IMR-90 (cell line): ENCODE measurements around the gene NOS3. TPM values are rescaled to one million over a fixed set of nuclear protein-coding genes. Genes with fewer than 3 reads are reported as not detected.
A peak's percentile ranks its signal among the peaks of the same experiment; 100 is the strongest.

ENCODE experiments used
- ATAC-seq: fragments of 200-7000 bp; cut with Tn5 transposase; 2 replicates; pipeline ENCODE4 v1.9.1; 2020; ENCODE audit warnings: low read depth, mild to moderate bottlenecking, moderate library complexity
- BruUV-seq: library from RNA; stranded (reverse); fragments of 400-500 nt; replicated peaks from 2 replicates; lab custom pipeline; 2021; lab: Mats Ljungman, UMichigan
- CTCF ChIA-PET: fragments of 300-600 bp; formaldehyde crosslinking; extraction: SDS; loops from one replicate; lab custom pipeline; 2021; ENCODE audit warnings: antibody characterized with exemption; lab: Yijun Ruan, JAX
- POLR2A ChIA-PET: fragments of 300-600 bp; sonication (Branson Sonifier 250); formaldehyde crosslinking; loops from one replicate; lab custom pipeline; 2022; ENCODE audit warnings: antibody characterized with exemption; ENCODE audit not compliant: unreplicated experiment; lab: Charles Lee
- DNase-seq: peaks from one replicate; pipeline ENCODE4 v3.0.0; 2013
- H2AFZ ChIP-seq: replicated peaks from 2 replicates; pipeline ENCODE3; 2013; ENCODE audit warnings: low read length, mild to moderate bottlenecking; ENCODE audit not compliant: poor library complexity
- H2AK5ac ChIP-seq: 2 replicates; pipeline ENCODE4 v1.6.1; 2013; ENCODE audit warnings: low read depth, low read length, inconsistent platforms
- H2AK9ac ChIP-seq: replicated peaks from 2 replicates; pipeline ENCODE3; 2013; ENCODE audit warnings: mild to moderate bottlenecking, low read depth, low read length, moderate library complexity; ENCODE audit not compliant: poor library complexity
- H2BK120ac ChIP-seq: 2 replicates; pipeline ENCODE4 v1.6.1; 2013; ENCODE audit warnings: low read depth, low read length, inconsistent platforms
- H2BK15ac ChIP-seq: 3 replicates; pipeline ENCODE4 v1.6.1; 2013; ENCODE audit warnings: low read depth, low read length, inconsistent platforms
- H2BK20ac ChIP-seq: 2 replicates; pipeline ENCODE4 v1.6.1; 2013; ENCODE audit warnings: low read depth, mild to moderate bottlenecking, inconsistent platforms, low read length, moderate library complexity
- H2BK5ac ChIP-seq: 2 replicates; pipeline ENCODE4 v1.6.1; 2013; ENCODE audit warnings: mild to moderate bottlenecking, low read depth, low read length, inconsistent platforms; ENCODE audit not compliant: poor library complexity, severe bottlenecking
- H3K14ac ChIP-seq: replicated peaks from 2 replicates; pipeline ENCODE4 v1.6.1; 2013; ENCODE audit warnings: low read depth, low read length, inconsistent platforms
- H3K18ac ChIP-seq: 2 replicates; pipeline ENCODE4 v1.6.1; 2013; ENCODE audit warnings: low read depth, low read length, control low read depth
- H3K23ac ChIP-seq: 2 replicates; pipeline ENCODE4 v1.6.1; 2013; ENCODE audit warnings: low read depth, low read length, inconsistent platforms
- H3K27ac ChIP-seq: 2 replicates; pipeline ENCODE4 v1.5.1; 2013; ENCODE audit warnings: mild to moderate bottlenecking, control low read depth, low read length; ENCODE audit not compliant: insufficient read depth
- H3K27me3 ChIP-seq: 2 replicates; pipeline ENCODE4 v1.6.1; 2013; ENCODE audit warnings: low read length; ENCODE audit not compliant: control insufficient read depth, insufficient read depth
- H3K36me3 ChIP-seq: 2 replicates; pipeline ENCODE4 v1.6.1; 2013; ENCODE audit warnings: low read length, mixed read lengths; ENCODE audit not compliant: control insufficient read depth, insufficient read depth
- H3K4ac ChIP-seq: 2 replicates; pipeline ENCODE4 v1.6.1; 2013; ENCODE audit warnings: low read depth, low read length, inconsistent platforms
- H3K4me1 ChIP-seq: 2 replicates; pipeline ENCODE4 v1.6.1; 2013; ENCODE audit warnings: low read length, mixed read lengths; ENCODE audit not compliant: control insufficient read depth, insufficient read depth
- H3K4me2 ChIP-seq: 2 replicates; pipeline ENCODE4 v1.6.1; 2013; ENCODE audit warnings: low read depth, mild to moderate bottlenecking, control low read depth, low read length, moderate library complexity
- H3K4me3 ChIP-seq: 2 replicates; pipeline ENCODE4 v1.5.1; 2013; ENCODE audit warnings: low read depth, mild to moderate bottlenecking, control low read depth, low read length, moderate library complexity; ENCODE audit not compliant: insufficient read depth
- H3K56ac ChIP-seq: 2 replicates; pipeline ENCODE4 v1.6.1; 2013; ENCODE audit warnings: low read length, inconsistent platforms; ENCODE audit not compliant: insufficient read depth; ENCODE audit errors: extremely low read depth
- H3K79me1 ChIP-seq, 2 experiments: 2 replicates each; pipeline ENCODE4 v1.6.1; 2013; ENCODE audit warnings: low read length in 2 of 2, inconsistent platforms in 1 of 2, low read depth in 1 of 2
- H3K9ac ChIP-seq: 2 replicates; pipeline ENCODE4 v1.6.1; 2013; ENCODE audit warnings: low read depth, low read length, control low read depth
- H3K9me1 ChIP-seq: 2 replicates; pipeline ENCODE4 v1.6.1; 2013; ENCODE audit warnings: low read length, inconsistent platforms; ENCODE audit not compliant: insufficient read depth
- H3K9me3 ChIP-seq: 2 replicates; pipeline ENCODE4 v1.6.1; 2013; ENCODE audit warnings: low read length; ENCODE audit not compliant: control insufficient read depth, insufficient read depth
- H4K20me1 ChIP-seq: 2 replicates; pipeline ENCODE4 v1.6.1; 2013; ENCODE audit warnings: low read length, inconsistent platforms; ENCODE audit not compliant: insufficient read depth
- H4K5ac ChIP-seq: 2 replicates; pipeline ENCODE4 v1.6.1; 2013; ENCODE audit warnings: mild to moderate bottlenecking, low read depth, low read length, control low read depth
- H4K8ac ChIP-seq, 2 experiments: 2 replicates each; pipeline ENCODE4 v1.6.1; 2013; ENCODE audit warnings: low read depth in 2 of 2, low read length in 2 of 2, control low read depth in 1 of 2, inconsistent platforms in 1 of 2
- H4K91ac ChIP-seq: 2 replicates; pipeline ENCODE4 v1.6.1; 2013; ENCODE audit warnings: low read depth, low read length, inconsistent platforms; ENCODE audit not compliant: insufficient read depth
- BHLHE40 ChIP-seq: fragments of 150-350 bp; IDR thresholded peaks from 2 replicates; pipeline ENCODE4 v1.6.1; 2016; ENCODE audit warnings: mild to moderate bottlenecking, low read depth, low read length
- FOS ChIP-seq: fragments of 150-350 bp; IDR thresholded peaks from 2 replicates; pipeline ENCODE4 v1.6.1; 2016; ENCODE audit warnings: low read depth, low read length
- MAFK ChIP-seq: IDR thresholded peaks from 2 replicates; pipeline ENCODE4 v1.6.1; 2012; ENCODE audit warnings: low read depth, low read length, improper control_type of control experiment
- MAZ ChIP-seq: IDR thresholded peaks from 2 replicates; pipeline ENCODE4 v1.6.1; 2012; ENCODE audit warnings: low read depth, mild to moderate bottlenecking, low read length, improper control_type of control experiment, moderate library complexity, borderline replicate concordance
- MXI1 ChIP-seq: IDR thresholded peaks from 2 replicates; pipeline ENCODE4 v1.6.1; 2012; ENCODE audit warnings: low read depth, mild to moderate bottlenecking, low read length, moderate library complexity, borderline replicate concordance
- NFE2L2 ChIP-seq: fragments of 150-350 bp; IDR thresholded peaks from 2 replicates; pipeline ENCODE4 v1.6.1; 2016; ENCODE audit warnings: low read depth, mild to moderate bottlenecking, low read length
- RCOR1 ChIP-seq: IDR thresholded peaks from 2 replicates; pipeline ENCODE4 v1.6.1; 2012; ENCODE audit warnings: mild to moderate bottlenecking, low read length, improper control_type of control experiment; ENCODE audit not compliant: insufficient replicate concordance
- RFX5 ChIP-seq: IDR thresholded peaks from 2 replicates; pipeline ENCODE4 v1.8.0; 2012; ENCODE audit warnings: low read depth, mild to moderate bottlenecking, low read length, moderate library complexity
- SMC3 ChIP-seq: fragments of 150-350 bp; IDR thresholded peaks from 2 replicates; pipeline ENCODE4 v1.6.1; 2016; ENCODE audit warnings: low read depth, mild to moderate bottlenecking, antibody characterized with exemption, low read length, moderate library complexity
- WGBS, 2 experiments: methylation state at CpG; one replicate each; pipeline versions ENCODE4 v1.1.5 to v1.1.7; 2013; ENCODE audit warnings: missing lambda C conversion rate in 2 of 2; ENCODE audit not compliant: insufficient read length in 1 of 2; ENCODE audit errors: extremely low coverage in 2 of 2; 5-methylcytosine and 5-hydroxymethylcytosine counted together
- dilution Hi-C: fragments of 300-500 bp; cut with HindIII; formaldehyde crosslinking; loops from one replicate; pipeline ENCODE4 v1.14.3; 2018; ENCODE audit warnings: low sequenced_read_pairs; ENCODE audit not compliant: unreplicated experiment
- in situ Hi-C: fragments of 300-500 bp; cut with MboI; formaldehyde crosslinking; loops from 3 replicates; pipeline ENCODE4 v1.14.3; 2019; ENCODE audit warnings: low sequenced_read_pairs, inconsistent platforms, mixed read lengths
- intact Hi-C: fragments of 100-400 bp; cut with micrococcal nuclease; formaldehyde crosslinking; loops from 2 replicates; pipeline ENCODE4 v1.10.0; 2022
- polyA plus RNA-seq, 3 experiments: library from polyadenylated mRNA; depleted of rRNA; stranded (reverse); fragments of >200 nt; gene quantifications; 2 replicates each; pipeline ENCODE4 v1.2.3, GENCODE V29; 2012; ENCODE audit warnings: low replicate concordance in 1 of 3
- total RNA-seq: library from RNA; depleted of rRNA; stranded (reverse); fragments of >200 nt; gene quantifications from 2 replicates; pipeline ENCODE4 v1.2.3, GENCODE V29; 2012
- TF ChIP-seq, protein P1 (sequence below): fragments of 150-350 bp; IDR thresholded peaks from 2 replicates; pipeline ENCODE4 v1.6.1; 2016; ENCODE audit warnings: low read depth, mild to moderate bottlenecking, low read length, moderate library complexity, borderline replicate concordance

NOS3 gene
- total and polyA plus RNA-seq, 2 of the 4 experiments (the other 2 are of a cell fraction), result 0.72 to 2.0 TPM

DNA sequence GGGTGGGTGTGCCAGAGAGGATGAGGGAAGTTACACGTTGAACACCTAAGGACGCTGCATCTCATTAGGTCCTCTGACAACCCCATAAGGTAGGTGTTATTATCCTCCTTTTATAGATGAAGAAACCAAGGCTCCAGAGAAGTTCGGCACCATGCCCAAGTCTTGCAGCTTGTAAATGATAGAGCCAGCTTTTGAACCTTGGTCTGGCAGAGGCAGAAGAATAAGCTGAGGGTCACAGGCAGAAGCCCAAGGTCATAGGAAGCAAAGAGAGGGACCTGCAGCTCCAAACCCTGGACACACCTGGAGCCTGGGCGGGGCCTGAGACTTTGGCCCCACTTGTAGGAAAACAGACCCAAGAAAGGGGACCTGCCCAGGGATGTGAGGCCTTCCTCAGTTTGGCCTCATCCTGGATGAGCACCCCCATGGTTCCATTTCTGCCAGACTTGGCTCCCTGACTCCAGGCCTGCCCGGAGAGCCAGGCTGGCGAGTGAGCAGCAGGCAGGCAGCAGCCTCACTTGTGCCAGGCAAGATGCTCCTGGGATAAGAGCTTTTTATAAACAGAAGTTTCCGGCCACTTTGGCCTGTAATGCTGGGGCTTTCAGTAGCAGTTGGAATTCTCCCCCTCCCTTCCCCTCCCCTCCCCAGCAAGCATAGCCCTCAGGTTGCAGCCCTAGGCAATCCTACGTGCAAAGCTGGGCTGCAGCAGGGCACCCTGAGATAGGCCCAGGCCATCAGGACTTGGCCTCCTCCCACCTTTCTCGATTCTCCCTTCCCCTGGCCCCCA is 15.1 kb upstream of the NOS3 start:
- Histone ChIP-seq H3K9ac (0 out of 2 replicates have a peak overlapping the region, but pooled peaks have one; percentile 24), H4K91ac (no peak overlapping the region), H2BK15ac (no peak overlapping the region), H3K9me3 (no peaks in the 10 kb centered on the region), H3K4me1 (peaks cover 29% of the 10 kb centered on the region; the same call in 1 of the 2 replicates), H3K4me2 (peak overlapping the region; percentile 71; the same call in 1 of the 2 replicates), H2AFZ (no peak overlapping the region), H2BK20ac (no peak overlapping the region), H3K9me1 (no peaks in the 10 kb centered on the region), H2BK120ac (no peak overlapping the region), H3K18ac (no peak overlapping the region; the same call in 1 of the 2 replicates), H3K4me3 (no peak overlapping the region), H3K23ac (no peak overlapping the region), H3K27me3 (peaks cover 46% of the 10 kb centered on the region), H2BK5ac (no peak overlapping the region), H3K27ac (no peak overlapping the region), H2AK9ac (no peak overlapping the region), H3K79me1 (no peaks in the 10 kb centered on the region), H4K5ac (no peak overlapping the region), H3K56ac (no peak overlapping the region), H3K36me3 (no peaks in the 10 kb centered on the region), H3K14ac (no peak overlapping the region), H4K8ac (no peak overlapping the region), H4K20me1 (no peaks in the 10 kb centered on the region; the same call in 1 of the 2 replicates), H2AK5ac (no peak overlapping the region), H3K4ac (no peak overlapping the region)
- DNase-seq (no peak), ATAC-seq (no peak)
- POLR2A ChIA-PET, result no interaction called here
- CTCF ChIA-PET, result no interaction called here
- 87% methylated on average over 3 of the region's 9 CpGs; no CpG with 5 or more reads in 1 of the 2 experiments for WGBS, 2 experiments
- dilution Hi-C loops, result no loop called here
- TF ChIP-seq, protein P1, sequence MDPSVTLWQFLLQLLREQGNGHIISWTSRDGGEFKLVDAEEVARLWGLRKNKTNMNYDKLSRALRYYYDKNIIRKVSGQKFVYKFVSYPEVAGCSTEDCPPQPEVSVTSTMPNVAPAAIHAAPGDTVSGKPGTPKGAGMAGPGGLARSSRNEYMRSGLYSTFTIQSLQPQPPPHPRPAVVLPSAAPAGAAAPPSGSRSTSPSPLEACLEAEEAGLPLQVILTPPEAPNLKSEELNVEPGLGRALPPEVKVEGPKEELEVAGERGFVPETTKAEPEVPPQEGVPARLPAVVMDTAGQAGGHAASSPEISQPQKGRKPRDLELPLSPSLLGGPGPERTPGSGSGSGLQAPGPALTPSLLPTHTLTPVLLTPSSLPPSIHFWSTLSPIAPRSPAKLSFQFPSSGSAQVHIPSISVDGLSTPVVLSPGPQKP, result no peak
- TF ChIP-seq MXI1, result no peak
- no peak for TF ChIP-seq FOS
- no peak for TF ChIP-seq BHLHE40
- no peak for TF ChIP-seq SMC3
- TF ChIP-seq NFE2L2, result no peak
- no peak for TF ChIP-seq RCOR1
- no peak for TF ChIP-seq MAFK
- TF ChIP-seq MAZ, result no peak
- no peak for TF ChIP-seq RFX5
- BruUV-seq, result no TSS peak
- in situ Hi-C loops, result loop anchor here (25.0 kb wide), 1 partner anchor 563 kb away; a partner anchor contains a TSS
- intact Hi-C loops, result no loop called here
